GM12878 (cell line): ENCODE results near the gene CGB5. TPM values are rescaled to one million over a fixed set of nuclear protein-coding genes. Genes with fewer than 3 reads are reported as not detected.

Source experiments
- BCL11A ChIP-seq: IDR thresholded peaks from 2 replicates; pipeline ENCODE4 v1.6.1; 2011; ENCODE audit warnings: low read depth, low read length
- CHD2 ChIP-seq: IDR thresholded peaks from 2 replicates; pipeline ENCODE4 v1.6.1; 2011; ENCODE audit warnings: low read depth, low read length, improper control_type of control experiment, borderline replicate concordance
- ELK1 ChIP-seq: IDR thresholded peaks from 2 replicates; pipeline ENCODE4 v1.6.1; 2012; ENCODE audit warnings: low read depth, low read length, improper control_type of control experiment
- FOS ChIP-seq: IDR thresholded peaks from 3 replicates; pipeline ENCODE4 v1.6.1; 2011; ENCODE audit warnings: borderline replicate concordance; ENCODE audit not compliant: insufficient read length; ENCODE audit errors: extremely low read depth
- GATAD2B ChIP-seq: fragments of 450-650 bp; conservative IDR thresholded peaks from 2 replicates; pipeline ENCODE4 v1.6.1; 2017; ENCODE audit warnings: low read depth, mild to moderate bottlenecking, moderate library complexity
- HCFC1 ChIP-seq: fragments of 150-350 bp; IDR thresholded peaks from 2 replicates; pipeline ENCODE4 v1.6.1; 2014; ENCODE audit warnings: low read length
- HDAC2 ChIP-seq: fragments of 200-600 bp; sonication (generic); IDR thresholded peaks from 2 replicates; pipeline ENCODE4 v1.6.1; 2017
- KDM1A ChIP-seq: fragments of 200-600 bp; sonication (generic); IDR thresholded peaks from 2 replicates; pipeline ENCODE4 v1.6.1; 2016; ENCODE audit warnings: borderline replicate concordance
- LARP7 ChIP-seq: fragments of 450-650 bp; IDR thresholded peaks from 2 replicates; pipeline ENCODE4 v1.6.1; 2017; ENCODE audit warnings: mild to moderate bottlenecking
- MTA3 ChIP-seq: IDR thresholded peaks from 2 replicates; pipeline ENCODE4 v1.6.1; 2012; ENCODE audit warnings: low read length, inconsistent platforms, borderline replicate concordance
- MYC ChIP-seq: IDR thresholded peaks from 2 replicates; pipeline ENCODE4 v1.6.1; 2011; ENCODE audit warnings: mild to moderate bottlenecking, low read length, moderate library complexity, inconsistent platforms; ENCODE audit not compliant: insufficient read depth, insufficient replicate concordance, insufficient read length, severe bottlenecking
- NR2C1 ChIP-seq: fragments of 450-650 bp; IDR thresholded peaks from 2 replicates; pipeline ENCODE4 v1.6.1; 2017; ENCODE audit warnings: antibody characterized with exemption, mild to moderate bottlenecking, moderate library complexity
- RAD51 ChIP-seq: fragments of 450-650 bp; IDR thresholded peaks from 2 replicates; pipeline ENCODE4 v1.6.1; 2016; ENCODE audit warnings: moderate library complexity, mild to moderate bottlenecking, inconsistent platforms
- RFX5 ChIP-seq: IDR thresholded peaks from 2 replicates; pipeline ENCODE4 v1.6.1; 2011; ENCODE audit warnings: low read depth, low read length, improper control_type of control experiment
- SREBF1 ChIP-seq: IDR thresholded peaks from 2 replicates; pipeline ENCODE4 v1.6.1; 2012; ENCODE audit warnings: mild to moderate bottlenecking, low read length
- STAT1 ChIP-seq: fragments of 450-650 bp; conservative IDR thresholded peaks from 2 replicates; pipeline ENCODE4 v1.6.1; 2014; ENCODE audit warnings: antibody characterized with exemption, mild to moderate bottlenecking
- YY1 ChIP-seq: IDR thresholded peaks from 2 replicates; pipeline ENCODE4 v1.6.1; 2011; ENCODE audit warnings: low read depth, mild to moderate bottlenecking, low read length
- ZBED1 ChIP-seq: IDR thresholded peaks from 2 replicates; pipeline ENCODE4 v1.6.1; 2016; ENCODE audit warnings: borderline replicate concordance
- ZNF274 ChIP-seq: IDR thresholded peaks from one replicate; pipeline ENCODE4 v1.8.0; 2011; ENCODE audit not compliant: insufficient read length, insufficient read depth
- polyA plus RNA-seq, 11 experiments: library from polyadenylated mRNA; depleted of rRNA in 4 of 11; unstranded in 6 of 11; stranded (reverse) in 5 of 11; fragments of >200 nt; fragmentation: Nextera tagmentation in 4 of 11; fragmentation: Illumina TruSeq in 1 of 11; extraction: Ambion mirVana in 4 of 11; extraction: Trizol in 1 of 11; gene quantifications; 1 replicate in 1 of 11; 2 replicates in 10 of 11; pipeline versions ENCODE4 v1.2.1 to v1.2.3, GENCODE V29; 2011 to 2016; ENCODE audit warnings: inconsistent platforms in 2 of 11, missing spikeins in 2 of 11, low read depth in 1 of 11
- total RNA-seq, 4 experiments: library from RNA; depleted of rRNA in 3 of 4; stranded (reverse); fragments of >200 nt in 3 of 4; fragmentation: Illumina TruSeq in 1 of 4; extraction: Trizol in 1 of 4; gene quantifications; 2 replicates each; pipeline versions ENCODE4 v1.2.1 to v1.2.3, GENCODE V29; 2013 to 2021
- TF ChIP-seq, protein P1 (sequence below): fragments of 450-650 bp; conservative IDR thresholded peaks from 2 replicates; pipeline ENCODE4 v1.6.1; 2017; ENCODE audit warnings: mild to moderate bottlenecking, moderate library complexity
- TF ChIP-seq, protein P2 (sequence below): fragments of 450-650 bp; IDR thresholded peaks from 2 replicates; pipeline ENCODE4 v1.6.1; 2014; ENCODE audit warnings: mild to moderate bottlenecking
- TF ChIP-seq, protein P3 (sequence below): fragments of 450-650 bp; IDR thresholded peaks from 2 replicates; pipeline ENCODE4 v1.6.1; 2018; ENCODE audit warnings: borderline replicate concordance, mild to moderate bottlenecking; ENCODE audit not compliant: partially characterized antibody
- TF ChIP-seq, protein P4 (sequence below): fragments of 150-350 bp; IDR thresholded peaks from 2 replicates; pipeline ENCODE4 v1.6.1; 2014; ENCODE audit warnings: mild to moderate bottlenecking, low read depth, low read length

The CGB5 gene
- total and polyA plus RNA-seq, 10 of the 15 experiments (the other 5 are each of a cell fraction or from before 2014, with no cell fraction given), result not detected

DNA sequence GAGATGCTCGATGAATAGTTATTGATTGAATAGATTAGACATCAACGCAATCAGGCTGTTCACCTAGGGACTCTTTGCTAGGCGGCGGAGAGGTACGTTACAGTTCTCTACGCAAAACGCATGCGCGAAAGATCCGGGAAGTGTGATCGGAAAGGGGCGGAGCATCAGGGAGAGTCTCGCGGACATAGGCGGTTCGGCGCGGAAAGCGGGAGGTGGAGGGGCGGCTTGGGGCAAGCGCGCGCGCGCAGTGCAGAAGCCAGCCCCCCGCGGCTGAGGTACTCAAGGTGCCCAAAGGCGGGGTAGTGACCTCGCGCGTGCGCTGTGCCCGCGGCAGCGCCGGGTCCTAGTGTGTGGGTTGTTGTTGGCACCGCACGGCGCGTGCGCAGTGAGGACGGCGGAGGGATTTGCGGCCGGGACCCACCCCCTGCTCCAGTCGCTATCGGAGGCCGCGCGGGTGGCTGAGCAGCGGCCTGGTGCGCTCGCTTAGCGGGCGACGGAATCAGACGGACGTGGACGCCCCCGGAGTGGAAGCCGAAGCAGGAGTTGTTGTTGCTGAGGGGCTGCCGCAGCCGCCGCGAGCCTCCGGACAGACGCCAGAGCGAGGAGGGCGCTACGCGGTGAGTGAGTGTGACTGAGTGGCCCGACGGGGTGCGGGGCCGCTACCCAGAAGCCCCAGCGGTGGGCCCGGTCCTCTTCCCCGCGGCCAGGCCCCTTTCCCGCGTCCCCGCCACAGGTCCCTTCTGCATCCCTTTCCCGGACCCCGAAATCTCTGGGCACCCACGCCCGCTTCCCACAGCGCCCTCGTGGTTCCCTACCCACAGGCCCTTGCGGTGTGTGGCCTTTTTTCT lies 41.6 kb downstream of the CGB5 start, which contains the start of gene SNRNP70 (continued):
- TF ChIP-seq NR2C1 (peak; percentile 36), CHD2 (peak; percentile 97), MTA3 (no peak), STAT1 (0 out of 2 replicates have a peak, but pooled peaks have one; percentile 49), YY1 (peak; percentile 66; the same call in 1 of the 2 replicates), LARP7 (peak; percentile 98), ELK1 (no peak), ZNF274 (no peak), KDM1A (no peak), HDAC2 (0 out of 2 replicates have a peak, but pooled peaks have one; percentile 60), RAD51 (no peak), GATAD2B (peak; percentile 81; the same call in 1 of the 2 replicates), RFX5 (no peak; the same call in 1 of the 2 replicates), MYC (peak; percentile 94), HCFC1 (peak; percentile 53), FOS (no peak), SREBF1 (no peak), ZBED1 (no peak), BCL11A (no peak)
- TF ChIP-seq, protein P1, sequence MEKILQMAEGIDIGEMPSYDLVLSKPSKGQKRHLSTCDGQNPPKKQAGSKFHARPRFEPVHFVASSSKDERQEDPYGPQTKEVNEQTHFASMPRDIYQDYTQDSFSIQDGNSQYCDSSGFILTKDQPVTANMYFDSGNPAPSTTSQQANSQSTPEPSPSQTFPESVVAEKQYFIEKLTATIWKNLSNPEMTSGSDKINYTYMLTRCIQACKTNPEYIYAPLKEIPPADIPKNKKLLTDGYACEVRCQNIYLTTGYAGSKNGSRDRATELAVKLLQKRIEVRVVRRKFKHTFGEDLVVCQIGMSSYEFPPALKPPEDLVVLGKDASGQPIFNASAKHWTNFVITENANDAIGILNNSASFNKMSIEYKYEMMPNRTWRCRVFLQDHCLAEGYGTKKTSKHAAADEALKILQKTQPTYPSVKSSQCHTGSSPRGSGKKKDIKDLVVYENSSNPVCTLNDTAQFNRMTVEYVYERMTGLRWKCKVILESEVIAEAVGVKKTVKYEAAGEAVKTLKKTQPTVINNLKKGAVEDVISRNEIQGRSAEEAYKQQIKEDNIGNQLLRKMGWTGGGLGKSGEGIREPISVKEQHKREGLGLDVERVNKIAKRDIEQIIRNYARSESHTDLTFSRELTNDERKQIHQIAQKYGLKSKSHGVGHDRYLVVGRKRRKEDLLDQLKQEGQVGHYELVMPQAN, result peak; percentile 89
- TF ChIP-seq, protein P2, sequence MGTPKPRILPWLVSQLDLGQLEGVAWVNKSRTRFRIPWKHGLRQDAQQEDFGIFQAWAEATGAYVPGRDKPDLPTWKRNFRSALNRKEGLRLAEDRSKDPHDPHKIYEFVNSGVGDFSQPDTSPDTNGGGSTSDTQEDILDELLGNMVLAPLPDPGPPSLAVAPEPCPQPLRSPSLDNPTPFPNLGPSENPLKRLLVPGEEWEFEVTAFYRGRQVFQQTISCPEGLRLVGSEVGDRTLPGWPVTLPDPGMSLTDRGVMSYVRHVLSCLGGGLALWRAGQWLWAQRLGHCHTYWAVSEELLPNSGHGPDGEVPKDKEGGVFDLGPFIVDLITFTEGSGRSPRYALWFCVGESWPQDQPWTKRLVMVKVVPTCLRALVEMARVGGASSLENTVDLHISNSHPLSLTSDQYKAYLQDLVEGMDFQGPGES, result no peak
- TF ChIP-seq, protein P3, sequence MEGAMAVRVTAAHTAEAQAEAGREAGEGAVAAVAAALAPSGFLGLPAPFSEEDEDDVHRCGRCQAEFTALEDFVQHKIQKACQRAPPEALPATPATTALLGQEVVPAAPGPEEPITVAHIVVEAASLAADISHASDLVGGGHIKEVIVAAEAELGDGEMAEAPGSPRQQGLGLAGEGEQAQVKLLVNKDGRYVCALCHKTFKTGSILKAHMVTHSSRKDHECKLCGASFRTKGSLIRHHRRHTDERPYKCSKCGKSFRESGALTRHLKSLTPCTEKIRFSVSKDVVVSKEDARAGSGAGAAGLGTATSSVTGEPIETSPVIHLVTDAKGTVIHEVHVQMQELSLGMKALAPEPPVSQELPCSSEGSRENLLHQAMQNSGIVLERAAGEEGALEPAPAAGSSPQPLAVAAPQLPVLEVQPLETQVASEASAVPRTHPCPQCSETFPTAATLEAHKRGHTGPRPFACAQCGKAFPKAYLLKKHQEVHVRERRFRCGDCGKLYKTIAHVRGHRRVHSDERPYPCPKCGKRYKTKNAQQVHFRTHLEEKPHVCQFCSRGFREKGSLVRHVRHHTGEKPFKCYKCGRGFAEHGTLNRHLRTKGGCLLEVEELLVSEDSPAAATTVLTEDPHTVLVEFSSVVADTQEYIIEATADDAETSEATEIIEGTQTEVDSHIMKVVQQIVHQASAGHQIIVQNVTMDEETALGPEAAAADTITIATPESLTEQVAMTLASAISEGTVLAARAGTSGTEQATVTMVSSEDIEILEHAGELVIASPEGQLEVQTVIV, result no peak
- TF ChIP-seq, protein P4, sequence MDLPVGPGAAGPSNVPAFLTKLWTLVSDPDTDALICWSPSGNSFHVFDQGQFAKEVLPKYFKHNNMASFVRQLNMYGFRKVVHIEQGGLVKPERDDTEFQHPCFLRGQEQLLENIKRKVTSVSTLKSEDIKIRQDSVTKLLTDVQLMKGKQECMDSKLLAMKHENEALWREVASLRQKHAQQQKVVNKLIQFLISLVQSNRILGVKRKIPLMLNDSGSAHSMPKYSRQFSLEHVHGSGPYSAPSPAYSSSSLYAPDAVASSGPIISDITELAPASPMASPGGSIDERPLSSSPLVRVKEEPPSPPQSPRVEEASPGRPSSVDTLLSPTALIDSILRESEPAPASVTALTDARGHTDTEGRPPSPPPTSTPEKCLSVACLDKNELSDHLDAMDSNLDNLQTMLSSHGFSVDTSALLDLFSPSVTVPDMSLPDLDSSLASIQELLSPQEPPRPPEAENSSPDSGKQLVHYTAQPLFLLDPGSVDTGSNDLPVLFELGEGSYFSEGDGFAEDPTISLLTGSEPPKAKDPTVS, result no peak
